ENCODE measurements around the gene CDH16. TPM values are rescaled to one million over a fixed set of nuclear protein-coding genes. Genes with fewer than 3 reads are reported as not detected.

Gene CDH16
- total and polyA plus RNA-seq, 2 of the 13 experiments (the other 11 are each of a cell fraction or from before 2014, with no cell fraction given), result 2.7 to 3.9 TPM

GRCh38 chr16:66905633-66906539 is 12.8 kb downstream of the CDH16 start (continued):
- peak; percentile 70 for TF ChIP-seq CBX1 (IDR thresholded peaks at IDR 0.05; ENCODE audit: low read depth)
- TF ChIP-seq ZNF253 (CRISPR knock-in tag; IDR thresholded peaks at IDR 0.05; ENCODE audit: borderline replicate concordance), result no peak; the same call in 1 of the 2 replicates
- no peak for TF ChIP-seq ZNF530 (CRISPR knock-in tag; IDR thresholded peaks at IDR 0.05; ENCODE audit: low read depth)
- no peak for TF ChIP-seq CCDC6 (CRISPR knock-in tag; IDR thresholded peaks at IDR 0.05)
- TF ChIP-seq ZBTB7A (CRISPR knock-in tag; IDR thresholded peaks at IDR 0.05), result 0 out of 2 replicates have a peak, but pooled peaks have one; percentile 2
- TF ChIP-seq FOXA3 (CRISPR knock-in tag; IDR thresholded peaks at IDR 0.05), result peak; percentile 74; the same call in 1 of the 2 replicates
- TF ChIP-seq TFDP2 (CRISPR knock-in tag; IDR thresholded peaks at IDR 0.05), result no peak
- TF ChIP-seq ZNF790 (CRISPR knock-in tag; IDR thresholded peaks at IDR 0.05; ENCODE audit: borderline replicate concordance), result no peak
- TF ChIP-seq ZSCAN9 (CRISPR knock-in tag; IDR thresholded peaks at IDR 0.05; ENCODE audit: borderline replicate concordance), result no peak; the same call in 1 of the 2 replicates
- TF ChIP-seq KIAA2018 (CRISPR knock-in tag; IDR thresholded peaks at IDR 0.05; ENCODE audit: borderline replicate concordance), result no peak
- peak; percentile 87 for TF ChIP-seq ZFP90 (CRISPR knock-in tag; IDR thresholded peaks at IDR 0.05; ENCODE audit: borderline replicate concordance)
- TF ChIP-seq NR1H2 (CRISPR knock-in tag; IDR thresholded peaks at IDR 0.05; ENCODE audit: borderline replicate concordance, low read depth), result no peak
- peak; percentile 52; the same call in 1 of the 2 replicates for TF ChIP-seq RFXAP (CRISPR knock-in tag; IDR thresholded peaks at IDR 0.05; ENCODE audit: borderline replicate concordance)
- no peak for TF ChIP-seq CHCHD3 (CRISPR knock-in tag; IDR thresholded peaks at IDR 0.05)

Measured in HepG2 (cell line).